Naive thymus-derived CD4-positive, alpha-beta T cell (primary cell): ENCODE data around the gene RAB6A. TPM values are rescaled to one million over a fixed set of nuclear protein-coding genes. Genes with fewer than 3 reads are reported as not detected.

Experiments
- ATAC-seq: fragments of 150-1000 bp; cut with Tn5 transposase; 2 replicates; pipeline ENCODE4 v1.10.0; 2021; ENCODE audit warnings: mild to moderate bottlenecking, moderate library complexity
- CTCF ChIA-PET: fragments of 350-600 bp; sonication (Branson Sonifier 250); formaldehyde crosslinking; loops from one replicate; lab custom pipeline; 2021; ENCODE audit warnings: antibody characterized with exemption; lab: Charles Lee
- POLR2A ChIA-PET: fragments of 350-600 bp; sonication (Branson Sonifier 250); formaldehyde crosslinking; loops from one replicate; lab custom pipeline; 2021; ENCODE audit warnings: antibody characterized with exemption, inconsistent platforms; lab: Charles Lee
- DNase-seq, 9 donors: peaks; one replicate each; pipeline versions ENCODE4 v3.0.0 to v3.0.0-alpha.2; 2020 to 2022; ENCODE audit warnings: mixed read lengths in 1 of 9
- H3K27ac ChIP-seq: one replicate; pipeline ENCODE4 v1.7.0; 2013; ENCODE audit warnings: mild to moderate bottlenecking, low read depth, low read length, moderate library complexity
- H3K27me3 ChIP-seq, 2 donors: one replicate each; pipeline ENCODE4 v1.7.0; 2013; ENCODE audit warnings: low read length in 2 of 2, mild to moderate bottlenecking in 2 of 2, moderate library complexity in 2 of 2; ENCODE audit not compliant: control insufficient read depth in 2 of 2, insufficient read depth in 2 of 2
- H3K36me3 ChIP-seq, 3 experiments: 1 replicate in 2 of 3; 2 replicates in 1 of 3; pipeline ENCODE4 v1.7.0; 2013; ENCODE audit warnings: low read length in 3 of 3, mild to moderate bottlenecking in 3 of 3, moderate library complexity in 1 of 3; ENCODE audit not compliant: insufficient read depth in 3 of 3, control insufficient read depth in 2 of 3
- H3K4me1 ChIP-seq, 2 donors: one replicate each; pipeline ENCODE4 v1.7.0; 2013; ENCODE audit warnings: low read length in 2 of 2, mild to moderate bottlenecking in 2 of 2, moderate library complexity in 1 of 2; ENCODE audit not compliant: control insufficient read depth in 2 of 2, insufficient read depth in 2 of 2
- H3K4me3 ChIP-seq: 2 replicates; pipeline ENCODE4 v1.7.0; 2013; ENCODE audit warnings: mild to moderate bottlenecking, low read length
- H3K9me3 ChIP-seq, 3 experiments: 1 replicate in 2 of 3; 2 replicates in 1 of 3; pipeline ENCODE4 v1.7.0; 2013; ENCODE audit warnings: low read length in 3 of 3; ENCODE audit not compliant: control insufficient read depth in 2 of 3
- H3K27ac Mint-ChIP-seq, 9 donors: one replicate each; pipeline ENCODE4 v1.8.0; 2020 to 2022; ENCODE audit warnings: mixed read lengths in 9 of 9, mild to moderate bottlenecking in 8 of 9, moderate library complexity in 5 of 9, inconsistent platforms in 2 of 9
- H3K27me3 Mint-ChIP-seq, 5 donors: one replicate each; pipeline ENCODE4 v1.8.0; 2021 to 2022; ENCODE audit warnings: mixed read lengths in 5 of 5, mild to moderate bottlenecking in 1 of 5
- H3K36me3 Mint-ChIP-seq, 5 donors: one replicate each; pipeline ENCODE4 v1.8.0; 2020 to 2022; ENCODE audit warnings: mixed read lengths in 5 of 5, mild to moderate bottlenecking in 3 of 5, inconsistent platforms in 1 of 5
- H3K4me1 Mint-ChIP-seq, 7 donors: one replicate each; pipeline ENCODE4 v1.8.0; 2020 to 2022; ENCODE audit warnings: mixed read lengths in 7 of 7, mild to moderate bottlenecking in 3 of 7, inconsistent platforms in 1 of 7
- H3K4me3 Mint-ChIP-seq, 10 donors: one replicate each; pipeline ENCODE4 v1.8.0; 2020 to 2022; ENCODE audit warnings: mild to moderate bottlenecking in 10 of 10, mixed read lengths in 10 of 10, moderate library complexity in 6 of 10, inconsistent platforms in 2 of 10
- H3K9me3 Mint-ChIP-seq, 11 donors: one replicate each; pipeline ENCODE4 v1.8.0; 2020 to 2022; ENCODE audit warnings: mixed read lengths in 11 of 11, mild to moderate bottlenecking in 4 of 11, inconsistent platforms in 1 of 11, moderate library complexity in 1 of 11
- intact Hi-C, 2 donors: fragments of 100-400 bp; cut with micrococcal nuclease; formaldehyde crosslinking; loops; one replicate each; pipeline ENCODE4 v1.15.1; 2023
- polyA plus RNA-seq, 2 donors: library from polyadenylated mRNA; unstranded; fragments of 300-500 nt; fragmentation: Illumina TruSeq; gene quantifications; one replicate each; pipeline ENCODE4 v1.2.3, GENCODE V29; 2021
- total RNA-seq, 6 experiments: library from RNA in 5 of 6; stranded (reverse) in 5 of 6; gene quantifications; 1 replicate in 5 of 6; 2 replicates in 1 of 6; pipeline ENCODE4 v1.2.3 and lab custom pipeline; 2021 to 2026

The RAB6A gene
- total and polyA plus RNA-seq, 7 experiments from 2014 or later, result 54.9 to 94.5 (median 80.0) TPM

GRCh38 chr11:73797457-73797856 lies 36.6 kb upstream of the RAB6A start:
- H3K4me3 ChIP-seq, result no peak overlapping the region
- DNase-seq, result no peak
- Mint-ChIP-seq H3K27me3 (no peaks in the 10 kb centered on the region), H3K36me3 (peaks cover 4 to 13% (median 4%) of the 10 kb centered on the region in 5 donors), H3K27ac (no peak overlapping the region), H3K4me1 (peaks cover 2 to 23% (median 8%) of the 10 kb centered on the region in 7 donors), H3K9me3 (no peaks in the 10 kb centered on the region), H3K4me3 (no peak overlapping the region)
- no peaks in the 10 kb centered on the region for H3K9me3 ChIP-seq
- ChIA-PET POLR2A (interaction anchor here (1.9 kb wide), 1 partner anchor 9 kb away, joined by 5 read pairs; the partner anchor contains the start of gene MRPL48), CTCF (interaction anchor here (0.6 kb wide), 1 partner anchor 64 kb away, joined by 4 read pairs; no protein-coding TSS in a partner anchor)
- ATAC-seq, result no peak
- no peak overlapping the region for H3K27ac ChIP-seq
- H3K36me3 ChIP-seq, result peaks cover 0 to 18% (median 0%) of the 10 kb centered on the region in 3 experiments
- intact Hi-C loops, result no loop called here
- H3K4me1 ChIP-seq, result no peaks in the 10 kb centered on the region
- no peaks in the 10 kb centered on the region for H3K27me3 ChIP-seq

GRCh38 chr11:73795925-73796632 lies 35.2 kb upstream of the RAB6A start:
- no peak overlapping the region for H3K27ac Mint-ChIP-seq
- peaks cover 4 to 13% (median 4%) of the 10 kb centered on the region in 5 donors for H3K36me3 Mint-ChIP-seq
- Histone ChIP-seq H3K9me3 (no peaks in the 10 kb centered on the region), H3K27ac (no peak overlapping the region), H3K4me3 (no peak overlapping the region), H3K36me3 (peaks cover 0 to 18% (median 0%) of the 10 kb centered on the region in 3 experiments), H3K27me3 (no peaks in the 10 kb centered on the region), H3K4me1 (no peaks in the 10 kb centered on the region)
- intact Hi-C loops, result no loop called here
- H3K9me3 Mint-ChIP-seq, result no peaks in the 10 kb centered on the region
- no peak overlapping the region for H3K4me3 Mint-ChIP-seq
- ATAC-seq (no peak), DNase-seq (no peak)
- ChIA-PET CTCF (no interaction called here), POLR2A (interaction anchor here (1.9 kb wide), 1 partner anchor 8 kb away, joined by 5 read pairs; the partner anchor contains the start of gene MRPL48)
- H3K4me1 Mint-ChIP-seq, result peaks cover 3 to 23% (median 16%) of the 10 kb centered on the region in 7 donors
- no peaks in the 10 kb centered on the region for H3K27me3 Mint-ChIP-seq

- no peak for ATAC-seq
Measured at GRCh38 chr11:73792584-73792983, 31.7 kb upstream of the RAB6A start.

GRCh38 chr11:73789279-73789670 lies 28.4 kb upstream of the RAB6A start:
- H3K9me3 ChIP-seq, result no peaks in the 10 kb centered on the region
- Mint-ChIP-seq H3K27me3 (no peaks in the 10 kb centered on the region), H3K9me3 (peaks cover 0 to 2% (median 0%) of the 10 kb centered on the region in 11 donors), H3K4me3 (peak overlapping the region; percentile 48 to 100 (median 94)), H3K27ac (peak overlapping the region in 8 of 9 donors; percentile 4 to 100 (median 58)), H3K4me1 (peaks cover 7 to 43% (median 35%) of the 10 kb centered on the region in 7 donors), H3K36me3 (peaks cover 0 to 5% (median 4%) of the 10 kb centered on the region in 5 donors)
- POLR2A ChIA-PET, result interaction anchor here (1.1 kb wide), 1 partner anchor 10 kb away, joined by 5 read pairs; no protein-coding TSS in a partner anchor
- peaks cover 10 to 13% of the 10 kb centered on the region in 2 donors for H3K4me1 ChIP-seq
- H3K27me3 ChIP-seq, result no peaks in the 10 kb centered on the region
- intact Hi-C loops, result loop anchor here in 1 of 2 donors (5.0 kb wide), 1 partner anchor 803 kb away; the partner anchor contains the start of gene POLD3
- no peak overlapping the region for H3K4me3 ChIP-seq
- H3K27ac ChIP-seq, result peak overlapping the region; percentile 81
- peaks cover 0 to 5% (median 0%) of the 10 kb centered on the region in 3 experiments for H3K36me3 ChIP-seq
- CTCF ChIA-PET, result no interaction called here
- DNase-seq, result no peak
- ATAC-seq, result no peak

More at GRCh38 chr11:73792584-73792983, 31.7 kb upstream of the RAB6A start:
- H3K4me1 Mint-ChIP-seq, result peaks cover 4 to 35% (median 28%) of the 10 kb centered on the region in 7 donors
- ChIA-PET CTCF (no interaction called here), POLR2A (interaction anchor here (1.4 kb wide), 1 partner anchor 8 kb away, joined by 3 read pairs; no protein-coding TSS in a partner anchor)
- H3K27ac Mint-ChIP-seq, result no peak overlapping the region
- peaks cover 0 to 2% (median 0%) of the 10 kb centered on the region in 11 donors for H3K9me3 Mint-ChIP-seq
- H3K36me3 Mint-ChIP-seq, result peaks cover 2 to 7% (median 5%) of the 10 kb centered on the region in 5 donors
- H3K4me1 ChIP-seq, result peaks cover 7 to 10% of the 10 kb centered on the region in 2 donors
- intact Hi-C loops, result no loop called here
- DNase-seq, result no peak
- H3K27ac ChIP-seq, result no peak overlapping the region
- H3K27me3 Mint-ChIP-seq, result no peaks in the 10 kb centered on the region
- no peaks in the 10 kb centered on the region for H3K27me3 ChIP-seq
- no peak overlapping the region for H3K4me3 Mint-ChIP-seq
- H3K4me3 ChIP-seq, result no peak overlapping the region
- H3K36me3 ChIP-seq, result peaks cover 0 to 22% (median 0%) of the 10 kb centered on the region in 3 experiments
- no peaks in the 10 kb centered on the region for H3K9me3 ChIP-seq

- peak within 1 kb of the TSS; percentile 92 to 100 (median 98) for H3K4me3 Mint-ChIP-seq
- peaks cover 0 to 2% (median 0%) of the 10 kb centered on the region in 11 donors for H3K9me3 Mint-ChIP-seq
- peaks cover 7 to 43% (median 30%) of the 10 kb centered on the region in 7 donors for H3K4me1 Mint-ChIP-seq
- CTCF ChIA-PET, result interaction anchor here (0.9 kb wide), 1 partner anchor 27 kb away, joined by 3 read pairs; the partner anchor contains the start of gene RAB6A
- Histone ChIP-seq H3K27ac (peak within 1 kb of the TSS; percentile 81), H3K4me1 (peaks cover 10 to 13% of the 10 kb centered on the region in 2 donors), H3K36me3 (peaks cover 0 to 5% (median 0%) of the 10 kb centered on the region in 3 experiments), H3K9me3 (no peaks in the 10 kb centered on the region), H3K27me3 (no peaks in the 10 kb centered on the region), H3K4me3 (peak within 1 kb of the TSS; percentile 94)
- peak within 1 kb of the TSS; percentile 93 to 100 (median 99) for H3K27ac Mint-ChIP-seq
- no peaks in the 10 kb centered on the region for H3K27me3 Mint-ChIP-seq
- DNase-seq (peak; percentile 74 to 90 (median 86)), ATAC-seq (peak; percentile 100)
- H3K36me3 Mint-ChIP-seq, result peaks cover 0 to 5% (median 0%) of the 10 kb centered on the region in 5 donors
- POLR2A ChIA-PET, result interaction anchor here (0.8 to 2.9 kb wide), 8 partner anchors 9 to 1063 kb away, joined by 3 to 27 read pairs (median 5); partner anchors contain the start of gene RAB6A
- intact Hi-C loops, result loop anchor here (1.0 to 5.0 kb wide), 7 partner anchors 9 to 804 kb away; partner anchors contain the start of genes C2CD3 (in 2 of the 2), COA4 (in 2 of the 2), PAAF1 (in 2 of the 2) and PPME1 (in 2 of the 2)
Measured at GRCh38 chr11:73787643-73788558, 27.0 kb upstream of the RAB6A start, which contains the start of gene MRPL48. Gene MRPL48 (plus strand): TSS chr11:73787874. CDS start chr11:73787972, 98 bp downstream.
